RWPE1 (cell line): Measurements from ENCODE around the gene CASTOR1.

Experiments
- CTCF ChIA-PET: fragments of 350-600 bp; sonication (Branson Sonifier 250); formaldehyde crosslinking; extraction: SDS; loops from one replicate; lab custom pipeline; 2021; lab: Yijun Ruan, JAX
- POLR2A ChIA-PET: fragments of 400-600 bp; formaldehyde crosslinking; extraction: SDS; loops from one replicate; lab custom pipeline; 2020; ENCODE audit warnings: antibody characterized with exemption; ENCODE audit not compliant: low non-redundant PET; lab: Yijun Ruan, JAX
- DNase-seq: peaks from one replicate; pipeline ENCODE4 v3.0.0; 2012; ENCODE audit warnings: low spot score
- H3K27ac ChIP-seq: fragments of 450-650 bp; 2 replicates; pipeline ENCODE4 v1.5.1; 2017
- CTCF ChIP-seq: fragments of 450-650 bp; conservative IDR thresholded peaks from 2 replicates; pipeline ENCODE4 v1.5.1; 2017; ENCODE audit warnings: low read depth, mild to moderate bottlenecking

Gene CASTOR1

GRCh38 chr22:30248484-30248883 lies 40.8 kb downstream of the CASTOR1 start:
- no peak for TF ChIP-seq CTCF
- no peak overlapping the region for H3K27ac ChIP-seq
- DNase-seq = no peak
- ChIA-PET CTCF (no interaction called here), POLR2A (no interaction called here)

DNA sequence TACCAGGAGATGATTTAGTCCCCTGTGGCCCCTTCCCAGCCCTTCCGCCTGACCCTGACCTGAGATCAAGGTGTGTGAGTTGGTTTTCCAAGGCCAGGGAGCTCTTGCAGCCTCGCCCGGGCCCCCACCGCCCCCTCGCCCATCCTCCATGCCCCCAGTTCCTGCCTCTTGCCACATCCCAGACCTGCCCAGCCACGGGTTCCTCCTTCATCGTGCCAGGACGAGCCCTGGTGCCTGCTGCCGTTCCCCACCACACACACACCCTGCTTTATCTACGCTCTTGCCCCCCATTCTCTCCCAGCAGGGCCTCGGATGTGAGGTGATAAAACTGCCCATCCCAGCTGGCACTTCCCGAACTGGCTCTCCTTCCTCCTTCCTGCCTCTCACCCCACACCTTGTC lies 41.3 kb downstream of the CASTOR1 start:
- POLR2A ChIA-PET = no interaction called here
- CTCF ChIA-PET = no interaction called here
- DNase-seq = no peak
- no peak overlapping the region for H3K27ac ChIP-seq
- no peak for TF ChIP-seq CTCF

DNA sequence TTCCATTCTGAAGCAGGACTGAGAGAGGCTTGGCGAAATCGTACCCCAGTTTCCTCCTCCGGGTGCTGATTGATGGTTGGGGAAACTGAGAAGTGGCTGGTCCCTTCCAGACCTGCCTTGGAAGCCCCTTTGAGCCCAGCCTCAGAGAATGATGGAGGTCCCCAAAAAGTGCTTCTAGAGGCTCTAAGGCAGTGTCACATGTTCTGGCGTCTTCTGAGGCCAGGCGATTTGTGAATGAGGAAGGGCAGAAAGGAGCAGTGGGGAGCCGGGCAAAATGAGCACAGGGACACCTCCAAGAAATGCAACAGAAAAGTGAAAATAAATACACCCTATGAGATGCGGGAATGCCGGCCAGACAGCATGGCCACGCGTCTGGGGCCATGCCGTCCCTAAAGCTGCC lies 41.7 kb downstream of the CASTOR1 start:
- POLR2A ChIA-PET = no interaction called here
- CTCF ChIA-PET = no interaction called here
- DNase-seq = no peak
- H3K27ac ChIP-seq = no peak overlapping the region
- no peak for TF ChIP-seq CTCF

GRCh38 chr22:30246814-30247376 lies 42.4 kb downstream of the CASTOR1 start:
- CTCF ChIA-PET = no interaction called here
- POLR2A ChIA-PET = no interaction called here
- H3K27ac ChIP-seq = peak overlapping the region; percentile 41; the same call in 1 of the 2 replicates
- DNase-seq = peak; percentile 53
- TF ChIP-seq CTCF = no peak

DNA sequence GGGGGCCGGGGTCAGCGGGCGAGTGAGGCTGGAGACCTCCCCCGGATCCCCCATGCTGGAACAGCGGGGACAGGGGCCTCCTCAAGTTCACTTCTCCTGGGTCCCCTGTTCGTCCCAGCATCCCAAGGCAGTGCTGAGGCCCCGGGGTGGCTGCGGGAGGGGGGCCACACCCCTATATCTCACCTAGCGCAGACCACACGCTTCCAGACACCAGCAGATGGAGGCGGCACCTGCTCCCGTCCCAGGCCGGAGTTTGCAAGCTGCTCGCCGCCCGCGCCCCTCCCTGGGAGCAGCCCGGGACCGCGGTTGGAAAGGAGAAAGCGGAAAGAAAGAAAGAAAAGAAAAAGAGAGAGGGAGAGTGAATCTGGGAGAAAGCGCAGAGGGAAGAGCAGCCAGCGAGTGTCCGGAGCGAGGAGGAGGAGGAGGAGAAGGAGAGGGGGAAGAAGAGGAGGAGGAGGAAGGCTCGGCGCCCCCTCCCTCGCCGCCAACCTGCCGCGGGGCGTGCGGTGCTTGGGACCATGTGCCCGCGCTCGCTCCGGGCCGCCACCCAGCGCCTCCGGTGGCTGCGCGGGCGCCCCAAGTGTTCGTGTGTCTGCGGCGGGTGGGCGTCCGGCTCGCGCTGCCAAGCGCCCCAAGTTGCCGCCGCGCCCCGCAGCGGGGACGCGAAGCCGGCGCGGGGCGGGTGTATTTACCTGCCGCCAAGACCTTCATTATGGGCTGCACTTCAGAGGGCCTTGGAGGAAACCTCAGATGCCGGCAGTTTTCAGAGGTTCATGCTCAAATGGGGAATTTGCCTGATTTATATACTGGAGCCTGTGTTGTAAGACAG lies 43.1 kb downstream of the CASTOR1 start, which contains the start of gene LIF:
LIF (minus strand) TSS at position 775 of the 829 bp plus-strand sequence; CDS start at position 711, 64 bp downstream.
- peak; percentile 52 for TF ChIP-seq CTCF
- CTCF ChIA-PET = no interaction called here
- POLR2A ChIA-PET = no interaction called here
- peak; percentile 18 for DNase-seq
- H3K27ac ChIP-seq = peak within 1 kb of the TSS; percentile 41

DNA sequence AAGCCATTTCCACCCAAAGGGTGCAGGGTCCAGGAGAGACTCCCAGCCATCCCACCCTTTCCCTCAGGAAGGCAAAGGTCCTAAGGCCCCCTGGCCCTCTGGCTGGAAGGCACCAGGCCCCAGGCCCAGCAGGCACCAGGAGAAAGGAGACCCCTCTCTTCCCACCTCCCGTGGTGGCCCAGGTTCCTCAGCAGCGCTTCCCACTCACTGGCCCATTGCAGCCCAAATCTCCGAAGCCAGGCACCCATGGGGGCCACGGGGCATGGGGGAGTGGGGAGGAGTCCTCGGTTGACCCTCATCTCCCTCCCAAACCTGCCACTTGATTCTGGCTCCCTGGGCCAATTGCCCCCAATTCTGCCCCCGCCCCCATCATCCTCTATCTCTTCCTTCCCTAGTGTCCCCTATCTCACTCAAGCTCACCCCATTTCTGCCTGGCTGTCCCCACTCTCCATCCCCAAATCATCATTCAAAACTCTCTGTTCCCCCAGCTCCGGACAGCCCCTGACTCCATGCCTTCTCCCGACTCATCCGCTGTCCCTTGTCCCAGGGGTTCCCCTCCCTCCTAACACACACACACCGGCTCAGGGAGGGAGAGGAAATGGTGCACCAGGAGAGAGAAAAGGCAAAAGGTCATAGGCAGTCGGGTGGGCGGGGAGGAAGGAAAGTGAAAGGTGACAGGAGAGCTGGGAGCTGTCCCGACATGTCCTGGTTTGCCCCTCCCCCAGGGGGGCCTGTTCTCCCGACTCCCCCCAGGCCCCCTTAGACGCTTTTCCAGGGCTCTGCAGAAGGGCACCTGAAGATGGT lies 43.9 kb downstream of the CASTOR1 start:
- no peak for DNase-seq
- peak overlapping the region; percentile 41; the same call in 1 of the 2 replicates for H3K27ac ChIP-seq
- ChIA-PET CTCF (no interaction called here), POLR2A (no interaction called here)
- no peak for TF ChIP-seq CTCF
